SK-N-SH (cell line): ENCODE data around the gene TCEA2.

Experiments
- GABPA ChIP-seq: IDR thresholded peaks from 2 replicates; pipeline ENCODE4 v1.4.0; 2012; ENCODE audit warnings: low read depth, mild to moderate bottlenecking
- JUND ChIP-seq: IDR thresholded peaks from 2 replicates; pipeline ENCODE4 v1.4.0; 2012
- RCOR1 ChIP-seq: fragments of 150-350 bp; IDR thresholded peaks from 2 replicates; pipeline ENCODE4 v1.6.1; 2017; ENCODE audit warnings: antibody characterized with exemption, low read length
- TF ChIP-seq, protein P1 (sequence below): fragments of 200-600 bp; sonication (generic); IDR thresholded peaks from 2 replicates; pipeline ENCODE4 v1.6.1; 2017; ENCODE audit warnings: antibody characterized with exemption, mild to moderate bottlenecking, moderate library complexity

DNA sequence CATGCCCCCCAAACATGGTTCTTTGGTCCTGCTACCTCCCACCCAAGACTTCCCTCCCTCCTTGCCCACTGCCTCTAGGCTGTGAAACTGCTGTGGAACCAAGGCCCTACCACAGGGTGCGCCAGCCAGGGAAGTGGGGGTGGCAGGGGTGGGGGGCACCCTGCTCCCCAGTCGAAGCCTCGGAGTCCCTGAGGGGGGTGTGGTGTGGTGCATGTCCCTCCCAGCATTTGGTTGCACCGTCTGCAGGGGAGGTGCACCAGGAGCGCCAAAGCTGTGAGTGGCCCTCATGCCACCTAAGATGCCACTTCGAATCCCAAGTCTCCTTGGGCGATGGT lies 14.5 kb downstream of the TCEA2 start:
- TF ChIP-seq RCOR1 (no peak), GABPA (no peak), JUND (no peak)
- TF ChIP-seq, protein P1, sequence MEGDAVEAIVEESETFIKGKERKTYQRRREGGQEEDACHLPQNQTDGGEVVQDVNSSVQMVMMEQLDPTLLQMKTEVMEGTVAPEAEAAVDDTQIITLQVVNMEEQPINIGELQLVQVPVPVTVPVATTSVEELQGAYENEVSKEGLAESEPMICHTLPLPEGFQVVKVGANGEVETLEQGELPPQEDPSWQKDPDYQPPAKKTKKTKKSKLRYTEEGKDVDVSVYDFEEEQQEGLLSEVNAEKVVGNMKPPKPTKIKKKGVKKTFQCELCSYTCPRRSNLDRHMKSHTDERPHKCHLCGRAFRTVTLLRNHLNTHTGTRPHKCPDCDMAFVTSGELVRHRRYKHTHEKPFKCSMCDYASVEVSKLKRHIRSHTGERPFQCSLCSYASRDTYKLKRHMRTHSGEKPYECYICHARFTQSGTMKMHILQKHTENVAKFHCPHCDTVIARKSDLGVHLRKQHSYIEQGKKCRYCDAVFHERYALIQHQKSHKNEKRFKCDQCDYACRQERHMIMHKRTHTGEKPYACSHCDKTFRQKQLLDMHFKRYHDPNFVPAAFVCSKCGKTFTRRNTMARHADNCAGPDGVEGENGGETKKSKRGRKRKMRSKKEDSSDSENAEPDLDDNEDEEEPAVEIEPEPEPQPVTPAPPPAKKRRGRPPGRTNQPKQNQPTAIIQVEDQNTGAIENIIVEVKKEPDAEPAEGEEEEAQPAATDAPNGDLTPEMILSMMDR: no peak
